HFF-Myc (cell line): ENCODE measurements around the gene ERVMER34-1.

Experiments used
- DNase-seq: peaks from one replicate; pipeline ENCODE4 v3.0.0-alpha.2; 2011; ENCODE audit warnings: low read depth; ENCODE audit errors: extremely low read depth
- H3K4me3 ChIP-seq: replicated peaks from 2 replicates; pipeline ENCODE4 v1.5.1; 2011; ENCODE audit warnings: low read depth, mild to moderate bottlenecking, control low read depth, low read length
- CTCF ChIP-seq: IDR thresholded peaks from 2 replicates; pipeline ENCODE4 v1.5.1; 2012; ENCODE audit warnings: mild to moderate bottlenecking, low read depth, low read length, control low read depth; ENCODE audit errors: missing control alignments

ERVMER34-1 gene

GRCh38 chr4:52726826-52727580, 24.2 kb downstream of the ERVMER34-1 start:
- no peak overlapping the region for H3K4me3 ChIP-seq
- DNase-seq: no peak
- TF ChIP-seq CTCF: no peak

- peak; percentile 85 for DNase-seq
- TF ChIP-seq CTCF: no peak
- H3K4me3 ChIP-seq: peak overlapping the region; percentile 46
Observed at GRCh38 chr4:52721968-52722815, 29.0 kb downstream of the ERVMER34-1 start.

GRCh38 chr4:52718123-52718522, 33.1 kb downstream of the ERVMER34-1 start:
- DNase-seq: peak; percentile 49
- no peak for TF ChIP-seq CTCF
- H3K4me3 ChIP-seq: no peak overlapping the region

DNA sequence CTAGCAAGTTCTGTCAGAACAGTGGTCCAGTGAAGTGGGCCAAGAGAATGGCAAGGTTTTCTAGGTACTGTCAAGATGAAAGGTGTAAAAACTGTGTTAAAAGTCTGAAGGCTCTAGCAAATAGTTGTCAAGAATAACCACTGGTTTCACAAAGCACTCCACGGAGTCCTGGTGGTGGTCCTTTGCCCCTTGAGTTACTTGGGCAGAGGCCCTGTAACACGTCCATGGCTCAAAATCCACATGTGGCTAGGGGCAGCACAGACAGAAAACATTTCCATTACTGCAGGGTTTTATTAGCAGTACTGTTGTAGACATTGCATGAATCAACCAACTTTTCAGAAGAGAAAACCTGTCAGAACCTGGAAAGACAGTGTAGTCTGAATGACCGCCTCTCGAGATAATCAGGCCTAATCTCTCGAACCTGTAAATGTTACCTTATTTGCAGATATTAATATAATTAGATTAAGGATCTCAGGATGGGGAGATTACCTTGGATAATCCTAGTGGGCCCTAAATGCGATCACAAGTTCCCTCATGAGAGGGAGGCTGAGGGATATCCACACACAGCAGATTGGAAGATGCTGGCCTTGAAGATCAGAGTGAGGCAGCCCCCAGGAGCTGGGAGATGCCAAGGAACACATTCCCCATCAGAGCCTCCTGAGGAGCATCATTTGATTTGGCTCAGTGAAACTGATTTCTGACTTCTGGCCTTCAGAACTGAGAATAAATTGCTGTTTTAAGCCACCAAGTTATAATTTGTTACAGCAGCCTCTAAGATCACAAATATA, 34.7 kb downstream of the ERVMER34-1 start:
- DNase-seq: no peak
- no peak for TF ChIP-seq CTCF
- H3K4me3 ChIP-seq: no peak overlapping the region

- H3K4me3 ChIP-seq: no peak overlapping the region
- TF ChIP-seq CTCF: no peak
- DNase-seq: no peak
Observed at GRCh38 chr4:52715914-52716313, 35.3 kb downstream of the ERVMER34-1 start.

- DNase-seq: no peak
- TF ChIP-seq CTCF: no peak
- peak overlapping the region; percentile 92 for H3K4me3 ChIP-seq
Observed at GRCh38 chr4:52715255-52715897, 35.8 kb downstream of the ERVMER34-1 start.
